SU-DHL-6 (cell line): ENCODE measurements around the gene SKAP2.

Experiments
- EZH2phosphoT487 ChIP-seq: fragments of 200-600 bp; sonication (generic), shearing (Covaris generic); conservative IDR thresholded peaks from 2 replicates; pipeline ENCODE4 v1.6.1; 2018; ENCODE audit warnings: mild to moderate bottlenecking, antibody characterized with exemption, low read length, moderate library complexity, mixed read lengths
- TF ChIP-seq, protein P1 (sequence below): fragments of 200-600 bp; sonication (generic); IDR thresholded peaks from one replicate; pipeline ENCODE4 v1.5.1; 2017; ENCODE audit warnings: antibody characterized with exemption, mild to moderate bottlenecking, low read length, moderate library complexity; ENCODE audit not compliant: insufficient read depth, poor library complexity, severe bottlenecking

DNA sequence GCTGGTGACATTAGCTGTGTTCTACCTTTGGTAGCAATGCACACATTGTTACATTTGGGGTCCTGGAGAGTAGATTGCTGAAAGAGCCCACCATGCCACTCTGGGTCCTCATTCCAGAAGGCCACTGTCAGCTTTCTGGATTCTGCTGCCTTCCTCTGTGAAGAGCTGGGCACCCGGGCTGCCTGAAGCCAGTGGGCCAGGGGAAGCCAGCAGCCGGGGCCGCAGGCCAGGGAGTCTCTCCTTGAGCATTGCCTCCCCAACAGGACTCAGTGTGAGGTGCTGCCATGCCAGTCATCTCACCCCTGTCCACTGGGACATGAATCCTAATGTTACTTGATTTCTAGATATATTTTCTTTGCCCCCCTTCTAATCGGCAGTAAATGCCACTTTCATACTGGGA is 234.0 kb downstream of the SKAP2 start:
- TF ChIP-seq, protein P1, sequence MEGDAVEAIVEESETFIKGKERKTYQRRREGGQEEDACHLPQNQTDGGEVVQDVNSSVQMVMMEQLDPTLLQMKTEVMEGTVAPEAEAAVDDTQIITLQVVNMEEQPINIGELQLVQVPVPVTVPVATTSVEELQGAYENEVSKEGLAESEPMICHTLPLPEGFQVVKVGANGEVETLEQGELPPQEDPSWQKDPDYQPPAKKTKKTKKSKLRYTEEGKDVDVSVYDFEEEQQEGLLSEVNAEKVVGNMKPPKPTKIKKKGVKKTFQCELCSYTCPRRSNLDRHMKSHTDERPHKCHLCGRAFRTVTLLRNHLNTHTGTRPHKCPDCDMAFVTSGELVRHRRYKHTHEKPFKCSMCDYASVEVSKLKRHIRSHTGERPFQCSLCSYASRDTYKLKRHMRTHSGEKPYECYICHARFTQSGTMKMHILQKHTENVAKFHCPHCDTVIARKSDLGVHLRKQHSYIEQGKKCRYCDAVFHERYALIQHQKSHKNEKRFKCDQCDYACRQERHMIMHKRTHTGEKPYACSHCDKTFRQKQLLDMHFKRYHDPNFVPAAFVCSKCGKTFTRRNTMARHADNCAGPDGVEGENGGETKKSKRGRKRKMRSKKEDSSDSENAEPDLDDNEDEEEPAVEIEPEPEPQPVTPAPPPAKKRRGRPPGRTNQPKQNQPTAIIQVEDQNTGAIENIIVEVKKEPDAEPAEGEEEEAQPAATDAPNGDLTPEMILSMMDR, result no peak
- TF ChIP-seq EZH2phosphoT487, result no peak
